WTC11 (cell line): ENCODE measurements around the gene ST8SIA4. TPM values are rescaled to one million over a fixed set of nuclear protein-coding genes. Genes with fewer than 3 reads are reported as not detected.

Source experiments
- ATAC-seq: fragments of 200-7000 bp; cut with Tn5 transposase; 2 replicates; pipeline ENCODE4 v1.10.0; 2021; ENCODE audit warnings: mild to moderate bottlenecking, moderate library complexity
- CTCF ChIA-PET: fragments of 300-600 bp; sonication (Branson Sonifier 250); formaldehyde crosslinking; loops from one replicate; lab custom pipeline; 2021; ENCODE audit warnings: antibody characterized with exemption; lab: Charles Lee
- POLR2A ChIA-PET: fragments of 350-600 bp; sonication (Branson Sonifier 250); formaldehyde crosslinking; loops from one replicate; lab custom pipeline; 2021; ENCODE audit warnings: antibody characterized with exemption; lab: Charles Lee
- DNase-seq: peaks from one replicate; pipeline ENCODE4 v3.0.0; 2021; ENCODE audit warnings: low spot score
- H3K27ac Mint-ChIP-seq: 2 replicates; pipeline ENCODE4 v1.8.0; 2021; ENCODE audit warnings: mixed read lengths
- H3K27me3 Mint-ChIP-seq: 2 replicates; pipeline ENCODE4 v1.8.0; 2021; ENCODE audit warnings: low read depth, mild to moderate bottlenecking, moderate library complexity, mixed read lengths
- H3K36me3 Mint-ChIP-seq: 2 replicates; pipeline ENCODE4 v1.8.0; 2021; ENCODE audit warnings: mixed read lengths
- H3K4me1 Mint-ChIP-seq: 2 replicates; pipeline ENCODE4 v1.8.0; 2022; ENCODE audit warnings: mixed read lengths
- H3K4me3 Mint-ChIP-seq: 2 replicates; pipeline ENCODE4 v1.8.0; 2021; ENCODE audit warnings: mild to moderate bottlenecking, moderate library complexity, mixed read lengths
- H3K9me3 Mint-ChIP-seq: 2 replicates; pipeline ENCODE4 v1.8.0; 2021; ENCODE audit warnings: mixed read lengths
- ATF2 ChIP-seq: sonication (generic); formaldehyde crosslinking; IDR thresholded peaks from 2 replicates; pipeline ENCODE4 v1.8.1; 2022; ENCODE audit warnings: low read depth, missing genetic modification reagents, borderline replicate concordance
- FOXJ3 ChIP-seq: sonication (generic); formaldehyde crosslinking; IDR thresholded peaks from 2 replicates; pipeline ENCODE4 v1.9.0; 2021; ENCODE audit warnings: missing genetic modification reagents, mild to moderate bottlenecking, borderline replicate concordance
- IRF1 ChIP-seq: sonication (generic); formaldehyde crosslinking; IDR thresholded peaks from 2 replicates; pipeline ENCODE4 v1.8.0; 2023; ENCODE audit warnings: missing genetic modification reagents
- JUN ChIP-seq: sonication (generic); formaldehyde crosslinking; IDR thresholded peaks from 2 replicates; pipeline ENCODE4 v1.8.0; 2023; ENCODE audit warnings: mild to moderate bottlenecking, missing genetic modification reagents
- MLX ChIP-seq: sonication (generic); formaldehyde crosslinking; IDR thresholded peaks from 2 replicates; pipeline ENCODE4 v1.8.1; 2023; ENCODE audit warnings: mild to moderate bottlenecking, missing genetic modification reagents, moderate library complexity
- MYBL2 ChIP-seq: sonication (generic); formaldehyde crosslinking; IDR thresholded peaks from 2 replicates; pipeline ENCODE4 v1.8.1; 2023; ENCODE audit warnings: mild to moderate bottlenecking, moderate library complexity, missing genetic modification reagents
- NR1H2 ChIP-seq: sonication (generic); formaldehyde crosslinking; IDR thresholded peaks from 2 replicates; pipeline ENCODE4 v1.9.0; 2021; ENCODE audit warnings: mild to moderate bottlenecking, moderate library complexity, missing genetic modification reagents
- PRDM15 ChIP-seq: sonication (generic); formaldehyde crosslinking; IDR thresholded peaks from 2 replicates; pipeline ENCODE4 v1.8.0; 2022; ENCODE audit warnings: missing genetic modification reagents
- SMAD3 ChIP-seq: sonication (generic); formaldehyde crosslinking; IDR thresholded peaks from 2 replicates; pipeline ENCODE4 v1.8.0; 2022; ENCODE audit warnings: missing genetic modification reagents, mild to moderate bottlenecking, borderline replicate concordance
- USF1 ChIP-seq: sonication (generic); formaldehyde crosslinking; IDR thresholded peaks from 2 replicates; pipeline ENCODE4 v1.8.0; 2022; ENCODE audit warnings: mild to moderate bottlenecking, missing genetic modification reagents
- ZNF532 ChIP-seq: fragments of 250-450 bp; sonication (Bioruptor Pico); IDR thresholded peaks from 2 replicates; pipeline ENCODE4 v1.9.0; 2021; ENCODE audit warnings: mild to moderate bottlenecking, borderline replicate concordance
- total RNA-seq: library from RNA; stranded (reverse); gene quantifications from 3 replicates; pipeline ENCODE4 v1.2.3, GENCODE V29; 2021

ST8SIA4 gene
- total RNA-seq, 1 experiment from 2014 or later, result 1.3 TPM

GRCh38 chr5:100905259-100905914 is 2.3 kb upstream of the ST8SIA4 start (continued):
- TF ChIP-seq USF1 (CRISPR knock-in tag) (no peak), ZNF532 (CRISPR knock-in tag) (no peak), ATF2 (CRISPR knock-in tag) (no peak)

- CTCF ChIA-PET, result interaction anchor here (2.3 kb wide), 1 partner anchor 443 kb away, joined by 13 read pairs; no protein-coding TSS in a partner anchor
Measured at GRCh38 chr5:100904259-100904861, 1.3 kb upstream of the ST8SIA4 start.

More at GRCh38 chr5:100904259-100904861, 1.3 kb upstream of the ST8SIA4 start:
- no peaks in the 10 kb centered on the region for H3K36me3 Mint-ChIP-seq
- TF ChIP-seq FOXJ3 (CRISPR knock-in tag) (no peak), PRDM15 (CRISPR knock-in tag) (no peak), JUN (CRISPR knock-in tag) (no peak), NR1H2 (CRISPR knock-in tag) (no peak), SMAD3 (CRISPR knock-in tag) (no peak), MYBL2 (CRISPR knock-in tag) (no peak), IRF1 (CRISPR knock-in tag) (no peak), MLX (no peak), ZNF532 (CRISPR knock-in tag) (no peak)
- peaks cover 68% of the 10 kb centered on the region for H3K27me3 Mint-ChIP-seq
- DNase-seq (no peak), ATAC-seq (no peak)
- peaks cover 38% of the 10 kb centered on the region for H3K4me1 Mint-ChIP-seq
- POLR2A ChIA-PET, result no interaction called here
- no peak overlapping the region for H3K27ac Mint-ChIP-seq
- H3K9me3 Mint-ChIP-seq, result no peaks in the 10 kb centered on the region
- peak overlapping the region; percentile 90 for H3K4me3 Mint-ChIP-seq
